Right atrium auricular region (tissue), 2 donors: ENCODE data around the gene FGF14. TPM values are rescaled to one million over a fixed set of nuclear protein-coding genes. Genes with fewer than 3 reads are reported as not detected.

ENCODE experiments used
- DNase-seq: peaks from one replicate; pipeline ENCODE4 v3.0.0-alpha.2; 2019; ENCODE audit warnings: low spot score
- H3K27ac ChIP-seq, 2 donors: fragments of 200-600 bp; sonication (generic); 1 replicate in 1 of 2; 2 replicates in 1 of 2; pipeline ENCODE4 v1.5.1; 2016 to 2019
- H3K27me3 ChIP-seq, 2 donors: fragments of 200-600 bp; sonication (generic); one replicate each; pipeline versions ENCODE4 v1.5.1 to v1.6.0; 2017 to 2019
- H3K36me3 ChIP-seq: fragments of 200-600 bp; sonication (generic); one replicate; pipeline ENCODE4 v1.5.1; 2016
- H3K4me1 ChIP-seq, 2 donors: fragments of 200-600 bp; sonication (generic); one replicate each; pipeline versions ENCODE4 v1.5.1 to v1.6.0; 2017 to 2019
- H3K4me3 ChIP-seq, 2 donors: fragments of 200-600 bp; sonication (generic); 1 replicate in 1 of 2; 2 replicates in 1 of 2; pipeline ENCODE4 v1.5.1; 2017 to 2019; ENCODE audit warnings: mild to moderate bottlenecking in 1 of 2, moderate library complexity in 1 of 2
- H3K9me3 ChIP-seq, 2 donors: fragments of 200-600 bp; sonication (generic); one replicate each; pipeline ENCODE4 v1.5.1; 2019
- CTCF ChIP-seq, 2 donors: fragments of 200-600 bp; sonication (generic); IDR thresholded peaks; one replicate each; pipeline ENCODE4 v1.5.1; 2019; ENCODE audit warnings: antibody characterized with exemption in 2 of 2
- total RNA-seq, 2 donors: library from RNA; depleted of rRNA; stranded (reverse); fragments of >200 nt; gene quantifications; one replicate each; pipeline ENCODE4 v1.1.0, GENCODE V29; 2016

Gene FGF14
- total RNA-seq, 2 donors from 2014 or later, result 1.3 to 1.7 TPM

GRCh38 chr13:102367836-102368235 lies 34.0 kb downstream of the FGF14 start:
- Histone ChIP-seq H3K4me1 (peaks cover 0 to 5% of the 10 kb centered on the region in 2 donors), H3K27ac (no peak overlapping the region), H3K27me3 (no peaks in the 10 kb centered on the region), H3K4me3 (no peak overlapping the region), H3K36me3 (no peaks in the 10 kb centered on the region), H3K9me3 (no peaks in the 10 kb centered on the region)
- no peak for TF ChIP-seq CTCF (IDR thresholded peaks at IDR 0.05)
- DNase-seq, result no peak

GRCh38 chr13:102361113-102361512 lies 40.7 kb downstream of the FGF14 start:
- Histone ChIP-seq H3K4me1 (no peaks in the 10 kb centered on the region), H3K27me3 (no peaks in the 10 kb centered on the region), H3K9me3 (no peaks in the 10 kb centered on the region), H3K36me3 (no peaks in the 10 kb centered on the region), H3K4me3 (no peak overlapping the region), H3K27ac (no peak overlapping the region)
- DNase-seq, result no peak
- no peak for TF ChIP-seq CTCF (IDR thresholded peaks at IDR 0.05)

GRCh38 chr13:102359264-102359663 lies 42.6 kb downstream of the FGF14 start:
- Histone ChIP-seq H3K4me3 (no peak overlapping the region), H3K27ac (no peak overlapping the region), H3K9me3 (no peaks in the 10 kb centered on the region), H3K4me1 (no peaks in the 10 kb centered on the region), H3K27me3 (no peaks in the 10 kb centered on the region), H3K36me3 (no peaks in the 10 kb centered on the region)
- DNase-seq, result no peak
- TF ChIP-seq CTCF (IDR thresholded peaks at IDR 0.05), result no peak

GRCh38 chr13:102355251-102355650 lies 46.6 kb downstream of the FGF14 start:
- Histone ChIP-seq H3K36me3 (no peaks in the 10 kb centered on the region), H3K27me3 (no peaks in the 10 kb centered on the region), H3K4me3 (no peak overlapping the region), H3K4me1 (no peaks in the 10 kb centered on the region), H3K9me3 (no peaks in the 10 kb centered on the region), H3K27ac (no peak overlapping the region)
- DNase-seq, result no peak
- no peak for TF ChIP-seq CTCF (IDR thresholded peaks at IDR 0.05)

GRCh38 chr13:102354011-102354410 lies 47.8 kb downstream of the FGF14 start:
- Histone ChIP-seq H3K4me1 (no peaks in the 10 kb centered on the region), H3K27ac (no peak overlapping the region), H3K36me3 (no peaks in the 10 kb centered on the region), H3K4me3 (no peak overlapping the region), H3K9me3 (no peaks in the 10 kb centered on the region), H3K27me3 (no peaks in the 10 kb centered on the region)
- TF ChIP-seq CTCF (IDR thresholded peaks at IDR 0.05), result no peak
- no peak for DNase-seq

- DNase-seq, result no peak
- TF ChIP-seq CTCF (IDR thresholded peaks at IDR 0.05), result no peak
- H3K4me3 ChIP-seq, result no peak overlapping the region
These were observed 50.3 kb downstream of the FGF14 start for GRCh38 chr13:102351521-102351920.

More at GRCh38 chr13:102351521-102351920, 50.3 kb downstream of the FGF14 start:
- H3K9me3 ChIP-seq, result no peaks in the 10 kb centered on the region
- H3K27ac ChIP-seq, result no peak overlapping the region
- H3K27me3 ChIP-seq, result no peaks in the 10 kb centered on the region
- H3K4me1 ChIP-seq, result no peaks in the 10 kb centered on the region
- no peaks in the 10 kb centered on the region for H3K36me3 ChIP-seq
